Activated T-helper 17 cell treated with anti-CD3 and anti-CD28 coated beads, Interleukin-2, amount 50 U/mL, for 72 hours (primary cell): ENCODE data around the gene ADARB2. TPM values are rescaled to one million over a fixed set of nuclear protein-coding genes. Genes with fewer than 3 reads are reported as not detected.

ENCODE experiments used
- ATAC-seq: fragments of 150-1000 bp; cut with Tn5 transposase; replicated peaks from 2 replicates; pipeline ENCODE4 v1.10.0; 2021; ENCODE audit warnings: mild to moderate bottlenecking, moderate library complexity
- H3K27ac Mint-ChIP-seq: one replicate; pipeline ENCODE4 v1.8.0; 2022; ENCODE audit warnings: mixed read lengths
- H3K27me3 Mint-ChIP-seq: one replicate; pipeline ENCODE4 v1.8.0; 2022; ENCODE audit warnings: mixed read lengths
- H3K36me3 Mint-ChIP-seq: one replicate; pipeline ENCODE4 v1.8.0; 2022; ENCODE audit warnings: low read depth, mild to moderate bottlenecking, mixed read lengths
- H3K4me1 Mint-ChIP-seq: one replicate; pipeline ENCODE4 v1.8.0; 2022; ENCODE audit warnings: mixed read lengths
- H3K4me3 Mint-ChIP-seq: one replicate; pipeline ENCODE4 v1.8.0; 2022; ENCODE audit warnings: mild to moderate bottlenecking, mixed read lengths
- H3K9me3 Mint-ChIP-seq: one replicate; pipeline ENCODE4 v1.8.0; 2022; ENCODE audit warnings: mixed read lengths
- total RNA-seq, 2 donors: library from RNA; stranded (reverse); gene quantifications; one replicate each; pipeline ENCODE4 v1.2.3, GENCODE V29; 2022

Gene ADARB2
- total RNA-seq, 2 donors from 2014 or later, result not detected

GRCh38 chr10:1293636-1294435 lies 443.5 kb downstream of the ADARB2 start:
- Mint-ChIP-seq H3K27me3 (peaks cover 21% of the 10 kb centered on the region), H3K4me3 (no peak overlapping the region), H3K9me3 (no peaks in the 10 kb centered on the region), H3K36me3 (no peaks in the 10 kb centered on the region), H3K4me1 (peaks cover 2% of the 10 kb centered on the region), H3K27ac (no peak overlapping the region)
- no peak for ATAC-seq

GRCh38 chr10:1293157-1293556 lies 444.2 kb downstream of the ADARB2 start:
- Mint-ChIP-seq H3K27me3 (peaks cover 16% of the 10 kb centered on the region), H3K9me3 (no peaks in the 10 kb centered on the region), H3K27ac (no peak overlapping the region)

GRCh38 chr10:1292611-1293031 lies 444.7 kb downstream of the ADARB2 start:
- H3K4me1 Mint-ChIP-seq, result no peaks in the 10 kb centered on the region
- no peak overlapping the region for H3K4me3 Mint-ChIP-seq
- H3K27me3 Mint-ChIP-seq, result peaks cover 12% of the 10 kb centered on the region
- no peaks in the 10 kb centered on the region for H3K36me3 Mint-ChIP-seq
- no peaks in the 10 kb centered on the region for H3K9me3 Mint-ChIP-seq
- H3K27ac Mint-ChIP-seq, result no peak overlapping the region
- no peak for ATAC-seq

More at GRCh38 chr10:1293157-1293556, 444.2 kb downstream of the ADARB2 start:
- no peaks in the 10 kb centered on the region for H3K4me1 Mint-ChIP-seq
- H3K36me3 Mint-ChIP-seq, result no peaks in the 10 kb centered on the region
- no peak for ATAC-seq
- H3K4me3 Mint-ChIP-seq, result no peak overlapping the region

GRCh38 chr10:1291178-1292090 lies 445.9 kb downstream of the ADARB2 start:
- no peaks in the 10 kb centered on the region for H3K9me3 Mint-ChIP-seq
- no peak for ATAC-seq
- H3K4me1 Mint-ChIP-seq, result no peaks in the 10 kb centered on the region
- no peak overlapping the region for H3K4me3 Mint-ChIP-seq
- H3K27ac Mint-ChIP-seq, result no peak overlapping the region
- peaks cover 12% of the 10 kb centered on the region for H3K27me3 Mint-ChIP-seq
- H3K36me3 Mint-ChIP-seq, result no peaks in the 10 kb centered on the region

GRCh38 chr10:1290071-1290471 lies 447.3 kb downstream of the ADARB2 start:
- Mint-ChIP-seq H3K27me3 (peaks cover 11% of the 10 kb centered on the region), H3K36me3 (no peaks in the 10 kb centered on the region), H3K9me3 (no peaks in the 10 kb centered on the region), H3K4me3 (no peak overlapping the region), H3K4me1 (no peaks in the 10 kb centered on the region), H3K27ac (no peak overlapping the region)
- ATAC-seq, result no peak

- Mint-ChIP-seq H3K9me3 (no peaks in the 10 kb centered on the region), H3K4me1 (no peaks in the 10 kb centered on the region), H3K27me3 (peaks cover 6% of the 10 kb centered on the region), H3K4me3 (no peak overlapping the region), H3K27ac (no peak overlapping the region), H3K36me3 (no peaks in the 10 kb centered on the region)
- ATAC-seq, result no peak
Observed at GRCh38 chr10:1289591-1289990, 447.7 kb downstream of the ADARB2 start.

- Mint-ChIP-seq H3K4me3 (no peak overlapping the region), H3K27me3 (peaks cover 11% of the 10 kb centered on the region), H3K9me3 (no peaks in the 10 kb centered on the region), H3K27ac (no peak overlapping the region), H3K36me3 (no peaks in the 10 kb centered on the region), H3K4me1 (no peaks in the 10 kb centered on the region)
- no peak for ATAC-seq
Observed at GRCh38 chr10:1287971-1288401, 449.3 kb downstream of the ADARB2 start.

- peaks cover 11% of the 10 kb centered on the region for H3K27me3 Mint-ChIP-seq
- no peaks in the 10 kb centered on the region for H3K4me1 Mint-ChIP-seq
- H3K4me3 Mint-ChIP-seq, result no peak overlapping the region
- no peak for ATAC-seq
- no peaks in the 10 kb centered on the region for H3K9me3 Mint-ChIP-seq
- H3K27ac Mint-ChIP-seq, result no peak overlapping the region
- no peaks in the 10 kb centered on the region for H3K36me3 Mint-ChIP-seq
Observed at GRCh38 chr10:1287487-1287886, 449.8 kb downstream of the ADARB2 start.

- H3K27me3 Mint-ChIP-seq, result peaks cover 19% of the 10 kb centered on the region
- no peak overlapping the region for H3K4me3 Mint-ChIP-seq
- H3K9me3 Mint-ChIP-seq, result no peaks in the 10 kb centered on the region
- no peaks in the 10 kb centered on the region for H3K36me3 Mint-ChIP-seq
- ATAC-seq, result no peak
- no peaks in the 10 kb centered on the region for H3K4me1 Mint-ChIP-seq
- no peak overlapping the region for H3K27ac Mint-ChIP-seq
Observed at GRCh38 chr10:1284076-1284475, 453.2 kb downstream of the ADARB2 start.

GRCh38 chr10:1281405-1281782 lies 455.9 kb downstream of the ADARB2 start:
- Mint-ChIP-seq H3K27me3 (peaks cover 24% of the 10 kb centered on the region), H3K36me3 (no peaks in the 10 kb centered on the region), H3K27ac (no peak overlapping the region), H3K9me3 (no peaks in the 10 kb centered on the region), H3K4me1 (no peaks in the 10 kb centered on the region), H3K4me3 (no peak overlapping the region)
- ATAC-seq, result no peak

GRCh38 chr10:1280466-1281404 lies 456.6 kb downstream of the ADARB2 start:
- Mint-ChIP-seq H3K9me3 (no peaks in the 10 kb centered on the region), H3K4me1 (no peaks in the 10 kb centered on the region), H3K27ac (no peak overlapping the region), H3K4me3 (no peak overlapping the region), H3K27me3 (peaks cover 24% of the 10 kb centered on the region), H3K36me3 (no peaks in the 10 kb centered on the region)
- ATAC-seq, result no peak

- H3K9me3 Mint-ChIP-seq, result no peaks in the 10 kb centered on the region
- ATAC-seq, result no peak
- H3K4me3 Mint-ChIP-seq, result no peak overlapping the region
- no peaks in the 10 kb centered on the region for H3K36me3 Mint-ChIP-seq
- peaks cover 19% of the 10 kb centered on the region for H3K27me3 Mint-ChIP-seq
- no peak overlapping the region for H3K27ac Mint-ChIP-seq
- no peaks in the 10 kb centered on the region for H3K4me1 Mint-ChIP-seq
Observed at GRCh38 chr10:1278306-1278705, 459.0 kb downstream of the ADARB2 start.

GRCh38 chr10:1274701-1275544 lies 462.4 kb downstream of the ADARB2 start:
- no peak for ATAC-seq
- H3K4me1 Mint-ChIP-seq, result no peaks in the 10 kb centered on the region
- H3K4me3 Mint-ChIP-seq, result no peak overlapping the region

More at GRCh38 chr10:1274701-1275544, 462.4 kb downstream of the ADARB2 start:
- Mint-ChIP-seq H3K27ac (no peak overlapping the region), H3K27me3 (peaks cover 5% of the 10 kb centered on the region), H3K36me3 (no peaks in the 10 kb centered on the region), H3K9me3 (no peaks in the 10 kb centered on the region)
